Endodermal cell (in vitro differentiated cells): ENCODE data around the gene ELANE. TPM values are rescaled to one million over a fixed set of nuclear protein-coding genes. Genes with fewer than 3 reads are reported as not detected.

Experiments
- DNase-seq: peaks from one replicate; pipeline ENCODE4 v3.0.0-alpha.2; 2017
- H3K27ac ChIP-seq: 2 replicates; pipeline ENCODE4 v1.5.1; 2013; ENCODE audit warnings: mild to moderate bottlenecking, low read depth, low read length, moderate library complexity
- H3K27me3 ChIP-seq: 2 replicates; pipeline ENCODE4 v1.6.1; 2013; ENCODE audit warnings: mild to moderate bottlenecking, low read length, moderate library complexity; ENCODE audit not compliant: insufficient read depth, control insufficient read depth, poor library complexity, severe bottlenecking
- H3K36me3 ChIP-seq: 2 replicates; pipeline ENCODE4 v1.7.0; 2013; ENCODE audit warnings: mild to moderate bottlenecking, low read length, moderate library complexity; ENCODE audit not compliant: control insufficient read depth, insufficient read depth
- H3K4me1 ChIP-seq: one replicate; pipeline ENCODE4 v1.7.0; 2013; ENCODE audit warnings: low read length; ENCODE audit not compliant: control insufficient read depth, insufficient read depth
- H3K4me3 ChIP-seq: 2 replicates; pipeline ENCODE4 v1.5.1; 2013; ENCODE audit warnings: mild to moderate bottlenecking, low read length, moderate library complexity
- H3K9ac ChIP-seq: 2 replicates; pipeline ENCODE4 v1.6.1; 2013; ENCODE audit warnings: mild to moderate bottlenecking, low read length, moderate library complexity; ENCODE audit not compliant: poor library complexity, severe bottlenecking; ENCODE audit errors: extremely low read depth
- H3K9me3 ChIP-seq: 2 replicates; pipeline ENCODE4 v1.6.1; 2013; ENCODE audit warnings: mild to moderate bottlenecking, low read length, moderate library complexity; ENCODE audit not compliant: control insufficient read depth
- H3K27ac Mint-ChIP-seq: 2 replicates; pipeline ENCODE4 v1.8.0; 2020; ENCODE audit warnings: mixed read lengths
- H3K27me3 Mint-ChIP-seq: 2 replicates; pipeline ENCODE4 v1.8.0; 2021; ENCODE audit warnings: mild to moderate bottlenecking, mixed read lengths; ENCODE audit not compliant: insufficient read depth
- H3K36me3 Mint-ChIP-seq: 2 replicates; pipeline ENCODE4 v1.8.0; 2020; ENCODE audit warnings: low read depth, mixed read lengths
- H3K4me1 Mint-ChIP-seq: 2 replicates; pipeline ENCODE4 v1.8.0; 2020; ENCODE audit warnings: mixed read lengths
- H3K4me3 Mint-ChIP-seq: 2 replicates; pipeline ENCODE4 v1.8.0; 2020; ENCODE audit warnings: mild to moderate bottlenecking, moderate library complexity, mixed read lengths
- H3K9me3 Mint-ChIP-seq: 2 replicates; pipeline ENCODE4 v1.8.0; 2020; ENCODE audit warnings: mild to moderate bottlenecking, mixed read lengths
- CTCF ChIP-seq: fragments of 200-600 bp; sonication (generic); conservative IDR thresholded peaks from 2 replicates; pipeline ENCODE4 v1.5.0; 2021; ENCODE audit warnings: antibody characterized with exemption, mild to moderate bottlenecking
- WGBS, 2 experiments: methylation state at CpG; one replicate each; pipeline versions ENCODE4 v1.1.5 to v1.1.7; 2013; ENCODE audit warnings: missing lambda C conversion rate in 2 of 2, mixed read lengths in 1 of 2; ENCODE audit not compliant: insufficient coverage in 1 of 2, insufficient read length in 1 of 2; 5-methylcytosine and 5-hydroxymethylcytosine counted together
- total RNA-seq, 2 donors: library from RNA; stranded (reverse); fragmentation: NEBNext Ultra II Directional in 1 of 2; extraction: Animal tissue kit (Norgen Biotek cat#: 25700) in 1 of 2; gene quantifications; 2 replicates in 1 of 2; 3 replicates in 1 of 2; pipeline ENCODE4 v1.2.1, GENCODE V29; 2021

ELANE gene
- total RNA-seq, 2 donors from 2014 or later = not detected

- H3K27ac Mint-ChIP-seq = no peak overlapping the region
- Histone ChIP-seq H3K27me3 (no peaks in the 10 kb centered on the region), H3K36me3 (peaks cover 93% of the 10 kb centered on the region), H3K4me1 (peaks cover 16% of the 10 kb centered on the region), H3K4me3 (no peak overlapping the region), H3K9ac (no peak overlapping the region), H3K27ac (peak overlapping the region; percentile 29), H3K9me3 (no peaks in the 10 kb centered on the region)
- peaks cover 7% of the 10 kb centered on the region for H3K4me1 Mint-ChIP-seq
- H3K4me3 Mint-ChIP-seq = no peak overlapping the region
- no peaks in the 10 kb centered on the region for H3K27me3 Mint-ChIP-seq
- no peaks in the 10 kb centered on the region for H3K9me3 Mint-ChIP-seq
- TF ChIP-seq CTCF = no peak
- WGBS, 2 experiments = 96 to 98% methylated on average over 50 to 93 of the region's 93 CpGs
- H3K36me3 Mint-ChIP-seq = peaks cover 70% of the 10 kb centered on the region
- DNase-seq = peak; percentile 64
Measured at GRCh38 chr19:805600-806550, 46.2 kb upstream of the ELANE start.

GRCh38 chr19:806815-807421 lies 45.2 kb upstream of the ELANE start:
- Histone ChIP-seq H3K4me3 (no peak overlapping the region), H3K9ac (no peak overlapping the region), H3K27me3 (no peaks in the 10 kb centered on the region), H3K27ac (peak overlapping the region; percentile 13), H3K4me1 (peaks cover 6% of the 10 kb centered on the region), H3K36me3 (peaks cover 93% of the 10 kb centered on the region), H3K9me3 (no peaks in the 10 kb centered on the region)
- Mint-ChIP-seq H3K4me1 (peaks cover 5% of the 10 kb centered on the region), H3K27me3 (no peaks in the 10 kb centered on the region), H3K9me3 (no peaks in the 10 kb centered on the region), H3K36me3 (peaks cover 72% of the 10 kb centered on the region), H3K27ac (peak overlapping the region; percentile 88), H3K4me3 (no peak overlapping the region)
- peak; percentile 53 for DNase-seq
- TF ChIP-seq CTCF = peak; percentile 42
- WGBS, 2 experiments = 95 to 96% methylated on average over 34 of the region's 34 CpGs

GRCh38 chr19:807627-808422 lies 44.3 kb upstream of the ELANE start:
- Mint-ChIP-seq H3K36me3 (peaks cover 66% of the 10 kb centered on the region), H3K27ac (peak overlapping the region; percentile 88), H3K9me3 (no peaks in the 10 kb centered on the region), H3K27me3 (no peaks in the 10 kb centered on the region), H3K4me1 (no peaks in the 10 kb centered on the region), H3K4me3 (no peak overlapping the region)
- Histone ChIP-seq H3K4me1 (peaks cover under 1% of the 10 kb centered on the region), H3K27me3 (no peaks in the 10 kb centered on the region), H3K9me3 (no peaks in the 10 kb centered on the region), H3K4me3 (no peak overlapping the region), H3K36me3 (peaks cover 88% of the 10 kb centered on the region), H3K27ac (no peak overlapping the region), H3K9ac (no peak overlapping the region)
- no peak for TF ChIP-seq CTCF
- DNase-seq = peak; percentile 54
- 97% methylated on average over 30 to 44 of the region's 44 CpGs for WGBS, 2 experiments
